HCT116 (cell line): ENCODE measurements around the gene AARS2. TPM values are rescaled to one million over a fixed set of nuclear protein-coding genes. Genes with fewer than 3 reads are reported as not detected.

Source experiments
- ATAC-seq: fragments of 200-7000 bp; cut with Tn5 transposase; 2 replicates; pipeline ENCODE4 v1.9.1; 2020; ENCODE audit warnings: mild to moderate bottlenecking, moderate library complexity
- BruUV-seq: library from RNA; stranded (reverse); fragments of 400-500 nt; replicated peaks from 2 replicates; lab custom pipeline; 2021; lab: Mats Ljungman, UMichigan
- CTCF ChIA-PET: fragments of 300-600 bp; sonication (Branson Sonifier 250); formaldehyde crosslinking; loops from one replicate; lab custom pipeline; 2021; ENCODE audit warnings: antibody characterized with exemption; lab: Charles Lee
- POLR2A ChIA-PET: fragments of 300-600, 350-600 bp; sonication (Branson Sonifier 250); formaldehyde crosslinking; loops from one replicate; lab custom pipeline; 2021; ENCODE audit warnings: antibody characterized with exemption; lab: Charles Lee
- RAD21 ChIA-PET, 2 experiments: fragments of 300-600 bp; sonication (Branson Sonifier 250); formaldehyde crosslinking; loops; one replicate each; lab custom pipeline; 2023; ENCODE audit warnings: low total read pairs in 2 of 2; ENCODE audit not compliant: uncharacterized antibody in 2 of 2, unreplicated experiment in 2 of 2, low non-redundant PET in 1 of 2; lab: Charles Lee
- DNase-seq: peaks from one replicate; pipeline ENCODE4 v3.0.0-alpha.2; 2010; ENCODE audit warnings: low read depth, low spot score
- H2AFZ ChIP-seq: fragments of 200-600 bp; shearing (Covaris generic), sonication (generic); 2 replicates; pipeline ENCODE4 v1.6.1; 2017; ENCODE audit warnings: low read depth, mixed run types, mixed read lengths, antibody characterized with exemption, low read length; ENCODE audit not compliant: poor library complexity, severe bottlenecking
- H3K27ac ChIP-seq: 2 replicates; pipeline ENCODE4 v1.5.1; 2012; ENCODE audit warnings: low read depth, low read length
- H3K27me3 ChIP-seq: fragments of 200-600 bp; sonication (generic); 2 replicates; pipeline ENCODE4 v1.6.1; 2016; ENCODE audit warnings: mixed run types, low read length, mixed read lengths; ENCODE audit not compliant: insufficient read depth
- H3K36me3 ChIP-seq, 2 experiments: fragments of 200-500 bp in 1 of 2; fragments of 200-600 bp in 1 of 2; sonication (Bioruptor generic) in 1 of 2; sonication (generic) in 1 of 2; 2 replicates each; pipeline versions ENCODE4 v1.5.1 to v1.6.1; 2014 to 2016; ENCODE audit warnings: low read length in 2 of 2, inconsistent platforms in 1 of 2, mixed read lengths in 1 of 2, mixed run types in 1 of 2; ENCODE audit not compliant: insufficient read depth in 2 of 2, control insufficient read depth in 1 of 2
- H3K4me1 ChIP-seq, 2 experiments: fragments of 200-600 bp in 1 of 2; sonication (generic) in 1 of 2; 2 replicates each; pipeline versions ENCODE4 v1.5.1 to v1.6.1; 2012 to 2017; ENCODE audit warnings: low read length in 2 of 2, inconsistent platforms in 1 of 2, mild to moderate bottlenecking in 1 of 2, mixed read lengths in 1 of 2, mixed run types in 1 of 2, moderate library complexity in 1 of 2; ENCODE audit not compliant: insufficient read depth in 2 of 2, control insufficient read depth in 1 of 2
- H3K4me2 ChIP-seq: fragments of 200-600 bp; sonication (generic); 2 replicates; pipeline ENCODE4 v1.6.1; 2017; ENCODE audit warnings: mixed run types, low read length, mixed read lengths
- H3K4me3 ChIP-seq, 2 experiments: fragments of 200-600 bp in 1 of 2; sonication (generic) in 1 of 2; replicated peaks in 1 of 2; 2 replicates each; pipeline ENCODE4 v1.5.1; 2011 to 2016; ENCODE audit warnings: low read length in 2 of 2, control low read depth in 1 of 2, low read depth in 1 of 2, mild to moderate bottlenecking in 1 of 2, mixed read lengths in 1 of 2, mixed run types in 1 of 2
- H3K79me2 ChIP-seq: fragments of 200-600 bp; sonication (generic); 2 replicates; pipeline ENCODE4 v1.6.1; 2017; ENCODE audit warnings: mild to moderate bottlenecking, mixed run types, low read length, moderate library complexity, mixed read lengths; ENCODE audit not compliant: insufficient read depth
- H3K9ac ChIP-seq: fragments of 200-600 bp; sonication (generic); 2 replicates; pipeline ENCODE4 v1.6.1; 2016; ENCODE audit warnings: low read length, mixed read lengths
- H3K9me2 ChIP-seq: fragments of 200-600 bp; sonication (generic), shearing (Covaris generic); 2 replicates; pipeline ENCODE4 v1.6.1; 2017; ENCODE audit warnings: mixed run types, mild to moderate bottlenecking, moderate library complexity; ENCODE audit not compliant: insufficient read depth
- H3K9me3 ChIP-seq, 2 experiments: fragments of 200-500 bp in 1 of 2; fragments of 200-600 bp in 1 of 2; sonication (Bioruptor generic) in 1 of 2; sonication (generic) in 1 of 2; 2 replicates each; pipeline ENCODE4 v1.6.1; 2014 to 2017; ENCODE audit warnings: low read length in 2 of 2, mixed read lengths in 2 of 2, inconsistent platforms in 1 of 2, low read depth in 1 of 2, mild to moderate bottlenecking in 1 of 2, mixed run types in 1 of 2, moderate library complexity in 1 of 2; ENCODE audit not compliant: control insufficient read depth in 1 of 2, insufficient read depth in 1 of 2
- H4K20me1 ChIP-seq: fragments of 200-600 bp; sonication (generic), shearing (Covaris generic); 2 replicates; pipeline ENCODE4 v1.6.1; 2017; ENCODE audit warnings: mixed run types, mild to moderate bottlenecking, moderate library complexity; ENCODE audit not compliant: insufficient read depth
- ATF3 ChIP-seq: IDR thresholded peaks from 2 replicates; pipeline ENCODE4 v1.6.1; 2012
- CBX3 ChIP-seq: IDR thresholded peaks from 2 replicates; pipeline ENCODE4 v1.6.1; 2012; ENCODE audit warnings: low read depth
- CTCF ChIP-seq, 3 experiments: fragments of 200-600 bp in 1 of 3; sonication (generic) in 1 of 3; IDR thresholded peaks in 2 of 3; conservative IDR thresholded peaks in 1 of 3; 2 replicates each; pipeline ENCODE4 v1.5.1; 2012 to 2017; ENCODE audit warnings: low read depth in 2 of 3, low read length in 2 of 3, antibody characterized with exemption in 1 of 3, borderline replicate concordance in 1 of 3, control low read depth in 1 of 3, mild to moderate bottlenecking in 1 of 3, mixed read lengths in 1 of 3, mixed run types in 1 of 3, moderate library complexity in 1 of 3; ENCODE audit not compliant: insufficient read depth in 1 of 3
- ELF1 ChIP-seq: IDR thresholded peaks from 2 replicates; pipeline ENCODE4 v1.6.1; 2012; ENCODE audit warnings: low read depth, borderline replicate concordance
- EZH2 ChIP-seq: fragments of 200-600 bp; sonication (generic); IDR thresholded peaks from 2 replicates; pipeline ENCODE4 v1.6.1; 2017; ENCODE audit warnings: antibody characterized with exemption, mixed run types
- FOSL1 ChIP-seq: IDR thresholded peaks from 2 replicates; pipeline ENCODE4 v1.6.1; 2012; ENCODE audit warnings: low read depth
- JUND ChIP-seq: IDR thresholded peaks from 2 replicates; pipeline ENCODE4 v1.6.1; 2012
- POLR2A ChIP-seq: IDR thresholded peaks from 2 replicates; pipeline ENCODE4 v1.7.0; 2011; ENCODE audit warnings: borderline replicate concordance; ENCODE audit not compliant: insufficient read depth, insufficient read length; ENCODE audit errors: extremely low read depth
- POLR2AphosphoS5 ChIP-seq: IDR thresholded peaks from 2 replicates; pipeline ENCODE4 v1.6.1; 2011; ENCODE audit warnings: mild to moderate bottlenecking, low read depth, low read length, moderate library complexity
- RAD21 ChIP-seq: IDR thresholded peaks from 2 replicates; pipeline ENCODE4 v1.6.1; 2012; ENCODE audit warnings: low read depth, mild to moderate bottlenecking
- SIN3A ChIP-seq: IDR thresholded peaks from 2 replicates; pipeline ENCODE4 v1.6.1; 2012; ENCODE audit warnings: low read depth
- SP1 ChIP-seq: IDR thresholded peaks from 2 replicates; pipeline ENCODE4 v1.6.1; 2012; ENCODE audit warnings: low read depth
- SRF ChIP-seq: IDR thresholded peaks from 2 replicates; pipeline ENCODE4 v1.6.1; 2012; ENCODE audit warnings: low read depth
- TCF7L2 ChIP-seq: IDR thresholded peaks from 2 replicates; pipeline ENCODE4 v1.7.0; 2011; ENCODE audit warnings: borderline replicate concordance, inconsistent platforms; ENCODE audit not compliant: insufficient read depth, insufficient read length; ENCODE audit errors: extremely low read depth
- YY1 ChIP-seq: IDR thresholded peaks from 2 replicates; pipeline ENCODE4 v1.6.1; 2011; ENCODE audit warnings: low read length, low read depth, moderate library complexity, mild to moderate bottlenecking; ENCODE audit not compliant: insufficient replicate concordance; ENCODE audit errors: extremely low read depth
- ZBTB33 ChIP-seq: IDR thresholded peaks from 2 replicates; pipeline ENCODE4 v1.6.1; 2011; ENCODE audit warnings: mild to moderate bottlenecking, low read length, moderate library complexity; ENCODE audit not compliant: insufficient replicate concordance; ENCODE audit errors: extremely low read depth
- ZFX ChIP-seq: fragments of 450-650 bp; IDR thresholded peaks from 2 replicates; pipeline ENCODE4 v1.6.1; 2017
- ZNF274 ChIP-seq: fragments of 200-500 bp; sonication (Bioruptor generic); IDR thresholded peaks from 2 replicates; pipeline ENCODE4 v1.6.1; 2014; ENCODE audit warnings: mild to moderate bottlenecking, low read depth, low read length, inconsistent platforms
- intact Hi-C: fragments of 100-400 bp; cut with micrococcal nuclease; formaldehyde crosslinking; loops from 2 replicates; pipeline ENCODE4 v1.10.0; 2022
- total RNA-seq: library from RNA; stranded (reverse); gene quantifications from one replicate; pipeline ENCODE4 v1.2.1, GENCODE V29; 2021; ENCODE audit not compliant: unreplicated experiment
- TF ChIP-seq, protein P1 (sequence below): IDR thresholded peaks from 2 replicates; pipeline ENCODE4 v1.6.1; 2012; ENCODE audit warnings: low read depth

AARS2 gene
- total RNA-seq, 1 experiment from 2014 or later = 14.9 TPM

- Histone ChIP-seq H3K4me2 (no peak overlapping the region), H3K9me3 (no peaks in the 10 kb centered on the region), H3K4me1 (peaks cover 4 to 9% of the 10 kb centered on the region in 2 experiments; a peak in 3 of 4 replicates), H3K9ac (no peak overlapping the region), H3K27ac (no peak overlapping the region), H2AFZ (no peak overlapping the region), H4K20me1 (no peaks in the 10 kb centered on the region), H3K27me3 (no peaks in the 10 kb centered on the region), H3K36me3 (peaks cover 12 to 29% of the 10 kb centered on the region in 2 experiments), H3K4me3 (no peak overlapping the region), H3K79me2 (no peaks in the 10 kb centered on the region), H3K9me2 (no peaks in the 10 kb centered on the region)
- ChIA-PET POLR2A (no interaction called here), RAD21 (no interaction called here), CTCF (no interaction called here)
- ATAC-seq = no peak
- TF ChIP-seq ZBTB33 (no peak), TCF7L2 (no peak), JUND (no peak), POLR2AphosphoS5 (no peak), CBX3 (no peak), EZH2 (no peak), ZNF274 (no peak), POLR2A (no peak), FOSL1 (no peak), RAD21 (no peak), ELF1 (no peak), SP1 (no peak), CTCF (IDR thresholded peaks at IDR 0.05 in 2 of 3, conservative IDR thresholded peaks at IDR 0.05 in 1 of 3; ENCODE audit: borderline replicate concordance in 1 of 3, insufficient read depth in 1 of 3, low read depth in 2 of 3, low read length in 2 of 3) (no peak), SIN3A (no peak), ZFX (no peak), YY1 (no peak), ATF3 (no peak), SRF (no peak)
- TF ChIP-seq, protein P1, sequence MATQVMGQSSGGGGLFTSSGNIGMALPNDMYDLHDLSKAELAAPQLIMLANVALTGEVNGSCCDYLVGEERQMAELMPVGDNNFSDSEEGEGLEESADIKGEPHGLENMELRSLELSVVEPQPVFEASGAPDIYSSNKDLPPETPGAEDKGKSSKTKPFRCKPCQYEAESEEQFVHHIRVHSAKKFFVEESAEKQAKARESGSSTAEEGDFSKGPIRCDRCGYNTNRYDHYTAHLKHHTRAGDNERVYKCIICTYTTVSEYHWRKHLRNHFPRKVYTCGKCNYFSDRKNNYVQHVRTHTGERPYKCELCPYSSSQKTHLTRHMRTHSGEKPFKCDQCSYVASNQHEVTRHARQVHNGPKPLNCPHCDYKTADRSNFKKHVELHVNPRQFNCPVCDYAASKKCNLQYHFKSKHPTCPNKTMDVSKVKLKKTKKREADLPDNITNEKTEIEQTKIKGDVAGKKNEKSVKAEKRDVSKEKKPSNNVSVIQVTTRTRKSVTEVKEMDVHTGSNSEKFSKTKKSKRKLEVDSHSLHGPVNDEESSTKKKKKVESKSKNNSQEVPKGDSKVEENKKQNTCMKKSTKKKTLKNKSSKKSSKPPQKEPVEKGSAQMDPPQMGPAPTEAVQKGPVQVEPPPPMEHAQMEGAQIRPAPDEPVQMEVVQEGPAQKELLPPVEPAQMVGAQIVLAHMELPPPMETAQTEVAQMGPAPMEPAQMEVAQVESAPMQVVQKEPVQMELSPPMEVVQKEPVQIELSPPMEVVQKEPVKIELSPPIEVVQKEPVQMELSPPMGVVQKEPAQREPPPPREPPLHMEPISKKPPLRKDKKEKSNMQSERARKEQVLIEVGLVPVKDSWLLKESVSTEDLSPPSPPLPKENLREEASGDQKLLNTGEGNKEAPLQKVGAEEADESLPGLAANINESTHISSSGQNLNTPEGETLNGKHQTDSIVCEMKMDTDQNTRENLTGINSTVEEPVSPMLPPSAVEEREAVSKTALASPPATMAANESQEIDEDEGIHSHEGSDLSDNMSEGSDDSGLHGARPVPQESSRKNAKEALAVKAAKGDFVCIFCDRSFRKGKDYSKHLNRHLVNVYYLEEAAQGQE = no peak
- BruUV-seq = TSS peak; percentile 28
- DNase-seq = no peak
- intact Hi-C loops = no loop called here
Measured at GRCh38 chr6:44298864-44299263, 14.3 kb downstream of the AARS2 start.
